ENCODE data around the gene KMT2D.

DNA sequence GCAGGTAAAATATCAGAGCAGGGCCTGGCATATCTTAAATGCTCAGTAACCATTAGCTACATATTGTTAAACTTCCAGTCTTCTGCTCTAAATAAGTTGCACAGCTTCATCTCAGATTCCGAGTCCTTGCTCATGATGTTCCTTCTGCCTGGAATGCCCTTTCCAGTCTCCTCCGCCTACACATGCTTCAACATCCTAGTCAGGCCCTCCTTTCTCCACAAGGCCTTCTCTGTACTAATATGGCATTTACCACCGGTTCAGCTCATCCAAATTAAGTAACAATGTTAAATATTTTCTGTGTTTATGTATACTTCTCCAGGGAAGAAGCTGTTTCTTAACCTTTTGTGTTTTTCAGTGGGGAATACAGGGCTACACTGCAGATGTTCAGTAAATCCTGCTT lies 25.5 kb upstream of the KMT2D start:
- TF ChIP-seq BACH1 (IDR thresholded peaks at IDR 0.05; ENCODE audit: low read length) (no peak), RAD21 (IDR thresholded peaks at IDR 0.05 in 1 of 2, conservative IDR thresholded peaks at IDR 0.05 in 1 of 2; ENCODE audit: low read depth in 2 of 2, low read length in 2 of 2) (no peak), ZNF274 (IDR thresholded peaks at IDR 0.05; ENCODE audit: borderline replicate concordance, extremely low read depth, low read length) (no peak), SP1 (IDR thresholded peaks at IDR 0.05; ENCODE audit: low read depth, low read length) (no peak), RXRA (IDR thresholded peaks at IDR 0.05; ENCODE audit: insufficient read depth, low read depth, low read length) (no peak), CEBPB (IDR thresholded peaks at IDR 0.05; ENCODE audit: low read depth, low read length) (no peak), TEAD4 (IDR thresholded peaks at IDR 0.05; ENCODE audit: low read depth, low read length) (no peak), JUND (IDR thresholded peaks at IDR 0.05; ENCODE audit: low read length) (no peak), TAF1 (IDR thresholded peaks at IDR 0.05; ENCODE audit: low read depth, low read length) (no peak), POLR2A (IDR thresholded peaks at IDR 0.05; ENCODE audit: control extremely low read depth in 1 of 2, low read depth in 2 of 2, low read length in 2 of 2) (no peak), CREB1 (IDR thresholded peaks at IDR 0.05) (no peak)
- TF ChIP-seq, protein P1, sequence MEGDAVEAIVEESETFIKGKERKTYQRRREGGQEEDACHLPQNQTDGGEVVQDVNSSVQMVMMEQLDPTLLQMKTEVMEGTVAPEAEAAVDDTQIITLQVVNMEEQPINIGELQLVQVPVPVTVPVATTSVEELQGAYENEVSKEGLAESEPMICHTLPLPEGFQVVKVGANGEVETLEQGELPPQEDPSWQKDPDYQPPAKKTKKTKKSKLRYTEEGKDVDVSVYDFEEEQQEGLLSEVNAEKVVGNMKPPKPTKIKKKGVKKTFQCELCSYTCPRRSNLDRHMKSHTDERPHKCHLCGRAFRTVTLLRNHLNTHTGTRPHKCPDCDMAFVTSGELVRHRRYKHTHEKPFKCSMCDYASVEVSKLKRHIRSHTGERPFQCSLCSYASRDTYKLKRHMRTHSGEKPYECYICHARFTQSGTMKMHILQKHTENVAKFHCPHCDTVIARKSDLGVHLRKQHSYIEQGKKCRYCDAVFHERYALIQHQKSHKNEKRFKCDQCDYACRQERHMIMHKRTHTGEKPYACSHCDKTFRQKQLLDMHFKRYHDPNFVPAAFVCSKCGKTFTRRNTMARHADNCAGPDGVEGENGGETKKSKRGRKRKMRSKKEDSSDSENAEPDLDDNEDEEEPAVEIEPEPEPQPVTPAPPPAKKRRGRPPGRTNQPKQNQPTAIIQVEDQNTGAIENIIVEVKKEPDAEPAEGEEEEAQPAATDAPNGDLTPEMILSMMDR (IDR thresholded peaks at IDR 0.05; ENCODE audit: control extremely low read depth in 1 of 3, insufficient read depth in 1 of 3, low read depth in 1 of 3, low read length in 3 of 3) = no peak
- TF ChIP-seq, protein P2, sequence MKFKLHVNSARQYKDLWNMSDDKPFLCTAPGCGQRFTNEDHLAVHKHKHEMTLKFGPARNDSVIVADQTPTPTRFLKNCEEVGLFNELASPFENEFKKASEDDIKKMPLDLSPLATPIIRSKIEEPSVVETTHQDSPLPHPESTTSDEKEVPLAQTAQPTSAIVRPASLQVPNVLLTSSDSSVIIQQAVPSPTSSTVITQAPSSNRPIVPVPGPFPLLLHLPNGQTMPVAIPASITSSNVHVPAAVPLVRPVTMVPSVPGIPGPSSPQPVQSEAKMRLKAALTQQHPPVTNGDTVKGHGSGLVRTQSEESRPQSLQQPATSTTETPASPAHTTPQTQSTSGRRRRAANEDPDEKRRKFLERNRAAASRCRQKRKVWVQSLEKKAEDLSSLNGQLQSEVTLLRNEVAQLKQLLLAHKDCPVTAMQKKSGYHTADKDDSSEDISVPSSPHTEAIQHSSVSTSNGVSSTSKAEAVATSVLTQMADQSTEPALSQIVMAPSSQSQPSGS (IDR thresholded peaks at IDR 0.05; ENCODE audit: low read length) = no peak

Data from H1 (cell line).